Glutamatergic neuron (in vitro differentiated cells): ENCODE measurements around the gene S100A13. TPM values are rescaled to one million over a fixed set of nuclear protein-coding genes. Genes with fewer than 3 reads are reported as not detected.

ENCODE experiments used
- DNase-seq: peaks from one replicate; pipeline ENCODE4 v3.0.0; 2022
- H3K27ac Mint-ChIP-seq: one replicate; pipeline ENCODE4 v1.8.0; 2020; ENCODE audit warnings: mild to moderate bottlenecking, mixed read lengths, inconsistent platforms; ENCODE audit not compliant: unreplicated experiment
- H3K27me3 Mint-ChIP-seq: one replicate; pipeline ENCODE4 v1.8.0; 2020; ENCODE audit warnings: mild to moderate bottlenecking, moderate library complexity, mixed read lengths, inconsistent platforms; ENCODE audit not compliant: unreplicated experiment
- H3K36me3 Mint-ChIP-seq: one replicate; pipeline ENCODE4 v1.8.0; 2020; ENCODE audit warnings: mild to moderate bottlenecking, mixed read lengths, inconsistent platforms; ENCODE audit not compliant: unreplicated experiment
- H3K4me1 Mint-ChIP-seq: one replicate; pipeline ENCODE4 v1.8.0; 2020; ENCODE audit warnings: mild to moderate bottlenecking, low read depth, mixed read lengths, inconsistent platforms; ENCODE audit not compliant: unreplicated experiment
- H3K4me3 Mint-ChIP-seq: one replicate; pipeline ENCODE4 v1.8.0; 2020; ENCODE audit warnings: mild to moderate bottlenecking, mixed read lengths, inconsistent platforms; ENCODE audit not compliant: unreplicated experiment
- H3K9me3 Mint-ChIP-seq: one replicate; pipeline ENCODE4 v1.8.0; 2020; ENCODE audit warnings: mild to moderate bottlenecking, moderate library complexity, mixed read lengths, inconsistent platforms; ENCODE audit not compliant: unreplicated experiment
- CTCF ChIP-seq: fragments of 200-600 bp; sonication (generic); IDR thresholded peaks from one replicate; pipeline ENCODE4 v1.5.0; 2021; ENCODE audit not compliant: partially characterized antibody, unreplicated experiment
- total RNA-seq: library from RNA; stranded (reverse); fragmentation: NEBNext Ultra II Directional; extraction: Animal tissue kit (Norgen Biotek cat#: 25700); gene quantifications from one replicate; pipeline ENCODE4 v1.2.1, GENCODE V29; 2021; ENCODE audit not compliant: unreplicated experiment

Gene S100A13
- total RNA-seq, 1 donor from 2014 or later: 92.8 TPM

- Mint-ChIP-seq H3K4me3 (no peak overlapping the region), H3K9me3 (peaks cover 1% of the 10 kb centered on the region), H3K27ac (no peak overlapping the region), H3K27me3 (peaks cover 7% of the 10 kb centered on the region), H3K4me1 (no peaks in the 10 kb centered on the region), H3K36me3 (no peaks in the 10 kb centered on the region)
- no peak for DNase-seq
- TF ChIP-seq CTCF: no peak
Observed at GRCh38 chr1:153652805-153653500, 25.6 kb upstream of the S100A13 start.

GRCh38 chr1:153651771-153652170, 24.5 kb upstream of the S100A13 start:
- H3K36me3 Mint-ChIP-seq: no peaks in the 10 kb centered on the region
- TF ChIP-seq CTCF: no peak
- H3K4me1 Mint-ChIP-seq: no peaks in the 10 kb centered on the region
- H3K27me3 Mint-ChIP-seq: peaks cover 9% of the 10 kb centered on the region
- no peak for DNase-seq
- peaks cover 8% of the 10 kb centered on the region for H3K9me3 Mint-ChIP-seq
- no peak overlapping the region for H3K4me3 Mint-ChIP-seq
- H3K27ac Mint-ChIP-seq: no peak overlapping the region

- peaks cover 11% of the 10 kb centered on the region for H3K27me3 Mint-ChIP-seq
- H3K27ac Mint-ChIP-seq: no peak overlapping the region
- DNase-seq: no peak
- no peak for TF ChIP-seq CTCF
- no peak overlapping the region for H3K4me3 Mint-ChIP-seq
- peaks cover 11% of the 10 kb centered on the region for H3K9me3 Mint-ChIP-seq
- H3K36me3 Mint-ChIP-seq: peaks cover 4% of the 10 kb centered on the region
- no peaks in the 10 kb centered on the region for H3K4me1 Mint-ChIP-seq
Observed at GRCh38 chr1:153649863-153650235, 22.5 kb upstream of the S100A13 start.

- no peak for TF ChIP-seq CTCF
- Mint-ChIP-seq H3K36me3 (peaks cover 4% of the 10 kb centered on the region), H3K27me3 (peaks cover 11% of the 10 kb centered on the region), H3K4me1 (no peaks in the 10 kb centered on the region), H3K4me3 (no peak overlapping the region), H3K9me3 (peaks cover 11% of the 10 kb centered on the region), H3K27ac (no peak overlapping the region)
- DNase-seq: no peak
Observed at GRCh38 chr1:153649137-153649862, 22.0 kb upstream of the S100A13 start.
